Hepatocyte (in vitro differentiated cells): Measurements from ENCODE around the gene PSG5.
"Not testable (repeated sequence)": the region's sequence is repeated elsewhere in the genome, so short reads cannot be mapped to it uniquely, and the experiment has no call there.

Experiments
- EZH2 ChIP-seq: fragments of 200-600 bp; sonication (generic); IDR thresholded peaks from 2 replicates; pipeline ENCODE4 v1.6.1; 2016; ENCODE audit warnings: antibody characterized with exemption, mild to moderate bottlenecking, borderline replicate concordance
- EZH2phosphoT487 ChIP-seq: fragments of 200-600 bp; sonication (generic); IDR thresholded peaks from one replicate; pipeline ENCODE4 v1.6.1; 2018; ENCODE audit warnings: antibody characterized with exemption, mild to moderate bottlenecking, low read depth, moderate library complexity; ENCODE audit not compliant: unreplicated experiment, severe bottlenecking
- TF ChIP-seq, protein P1 (sequence below): fragments of 200-600 bp; sonication (generic); IDR thresholded peaks from 2 replicates; pipeline ENCODE4 v1.5.1; 2016; ENCODE audit warnings: antibody characterized with exemption, mild to moderate bottlenecking; ENCODE audit not compliant: poor library complexity

- TF ChIP-seq, protein P1, sequence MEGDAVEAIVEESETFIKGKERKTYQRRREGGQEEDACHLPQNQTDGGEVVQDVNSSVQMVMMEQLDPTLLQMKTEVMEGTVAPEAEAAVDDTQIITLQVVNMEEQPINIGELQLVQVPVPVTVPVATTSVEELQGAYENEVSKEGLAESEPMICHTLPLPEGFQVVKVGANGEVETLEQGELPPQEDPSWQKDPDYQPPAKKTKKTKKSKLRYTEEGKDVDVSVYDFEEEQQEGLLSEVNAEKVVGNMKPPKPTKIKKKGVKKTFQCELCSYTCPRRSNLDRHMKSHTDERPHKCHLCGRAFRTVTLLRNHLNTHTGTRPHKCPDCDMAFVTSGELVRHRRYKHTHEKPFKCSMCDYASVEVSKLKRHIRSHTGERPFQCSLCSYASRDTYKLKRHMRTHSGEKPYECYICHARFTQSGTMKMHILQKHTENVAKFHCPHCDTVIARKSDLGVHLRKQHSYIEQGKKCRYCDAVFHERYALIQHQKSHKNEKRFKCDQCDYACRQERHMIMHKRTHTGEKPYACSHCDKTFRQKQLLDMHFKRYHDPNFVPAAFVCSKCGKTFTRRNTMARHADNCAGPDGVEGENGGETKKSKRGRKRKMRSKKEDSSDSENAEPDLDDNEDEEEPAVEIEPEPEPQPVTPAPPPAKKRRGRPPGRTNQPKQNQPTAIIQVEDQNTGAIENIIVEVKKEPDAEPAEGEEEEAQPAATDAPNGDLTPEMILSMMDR, result not testable (repeated sequence)
- not testable (repeated sequence) for TF ChIP-seq EZH2, EZH2phosphoT487
These were observed 24.1 kb downstream of the PSG5 start for GRCh38 chr19:43162261-43162660.
